Fibroblast of lung (primary cell): ENCODE measurements around the gene ARFGEF2. TPM values are rescaled to one million over a fixed set of nuclear protein-coding genes. Genes with fewer than 3 reads are reported as not detected.

ENCODE experiments used
- DNase-seq, 2 donors: peaks; one replicate each; pipeline versions ENCODE4 v3.0.0 to v3.0.0-alpha.2; 2010; ENCODE audit warnings: low read depth in 2 of 2
- H2AFZ ChIP-seq: 2 replicates; pipeline ENCODE4 v1.5.1; 2012; ENCODE audit warnings: low read length, control low read depth, inconsistent platforms
- H3K27ac ChIP-seq: 2 replicates; pipeline ENCODE4 v1.5.1; 2011; ENCODE audit warnings: low read length, control low read depth; ENCODE audit not compliant: insufficient read depth
- H3K27me3 ChIP-seq: 2 replicates; pipeline ENCODE4 v1.5.1; 2011; ENCODE audit warnings: mild to moderate bottlenecking, low read length; ENCODE audit not compliant: control insufficient read depth, insufficient read depth
- H3K36me3 ChIP-seq: 2 replicates; pipeline ENCODE4 v1.5.1; 2011; ENCODE audit warnings: low read length; ENCODE audit not compliant: control insufficient read depth, insufficient read depth
- H3K4me1 ChIP-seq: 2 replicates; pipeline ENCODE4 v1.5.1; 2011; ENCODE audit warnings: low read length; ENCODE audit not compliant: control insufficient read depth, insufficient read depth; ENCODE audit errors: extremely low read depth
- H3K4me2 ChIP-seq: 2 replicates; pipeline ENCODE4 v1.5.1; 2011; ENCODE audit warnings: low read length, control low read depth; ENCODE audit not compliant: insufficient read depth; ENCODE audit errors: extremely low read depth
- H3K4me3 ChIP-seq, 4 experiments: fragments of 200-600 bp in 1 of 4; sonication (generic) in 1 of 4; replicated peaks in 1 of 4; 2 replicates each; pipeline ENCODE4 v1.5.1; 2011 to 2016; ENCODE audit warnings: low read length in 4 of 4, low read depth in 3 of 4, mild to moderate bottlenecking in 3 of 4, control low read depth in 2 of 4, inconsistent platforms in 1 of 4, mixed read lengths in 1 of 4; ENCODE audit not compliant: insufficient read depth in 1 of 4; ENCODE audit errors: control extremely low read depth in 1 of 4
- H3K79me2 ChIP-seq: 2 replicates; pipeline ENCODE4 v1.5.1; 2012; ENCODE audit warnings: mild to moderate bottlenecking, low read length, inconsistent platforms; ENCODE audit not compliant: control insufficient read depth, insufficient read depth
- H3K9ac ChIP-seq: 2 replicates; pipeline ENCODE4 v1.5.1; 2011; ENCODE audit warnings: mild to moderate bottlenecking, low read length, control low read depth; ENCODE audit not compliant: insufficient read depth
- H3K9me3 ChIP-seq: 2 replicates; pipeline ENCODE4 v1.5.1; 2012; ENCODE audit warnings: low read depth, low read length; ENCODE audit not compliant: control insufficient read depth, insufficient read depth
- H4K20me1 ChIP-seq: 2 replicates; pipeline ENCODE4 v1.5.1; 2011; ENCODE audit warnings: low read length; ENCODE audit not compliant: control insufficient read depth, insufficient read depth; ENCODE audit errors: extremely low read depth
- CTCF ChIP-seq, 2 donors: IDR thresholded peaks in 1 of 2; conservative IDR thresholded peaks in 1 of 2; 1 replicate in 1 of 2; 2 replicates in 1 of 2; pipeline ENCODE4 v1.5.1; 2011 to 2012; ENCODE audit warnings: low read length in 2 of 2, control low read depth in 1 of 2, inconsistent platforms in 1 of 2, low read depth in 1 of 2, mild to moderate bottlenecking in 1 of 2
- EZH2 ChIP-seq: IDR thresholded peaks from 2 replicates; pipeline ENCODE4 v1.5.1; 2012; ENCODE audit warnings: low read length, control low read depth, mild to moderate bottlenecking; ENCODE audit errors: missing control alignments
- polyA plus RNA-seq, 2 donors: library from polyadenylated mRNA; depleted of rRNA in 1 of 2; stranded (reverse) in 1 of 2; unstranded in 1 of 2; fragments of >200 nt; gene quantifications; 2 replicates each; pipeline ENCODE4 v1.2.1, GENCODE V29; 2011 to 2012; ENCODE audit warnings: missing spikeins in 1 of 2
- total RNA-seq: library from RNA; depleted of rRNA; stranded (reverse); fragments of >200 nt; gene quantifications from 2 replicates; pipeline ENCODE4 v1.2.1, GENCODE V29; 2014

ARFGEF2 gene
- total and polyA plus RNA-seq, 2 donors (not counting 1 experiment from before 2014, with no cell fraction given): 17.3 to 42.8 TPM

- no peaks in the 10 kb centered on the region for H4K20me1 ChIP-seq
- H3K27me3 ChIP-seq: no peaks in the 10 kb centered on the region
- H3K4me1 ChIP-seq: no peaks in the 10 kb centered on the region
- no peak overlapping the region for H3K4me2 ChIP-seq
- no peak overlapping the region for H3K27ac ChIP-seq
- H3K79me2 ChIP-seq: peaks cover 79% of the 10 kb centered on the region
- peak; percentile 9 to 78 for DNase-seq
- peaks cover 1% of the 10 kb centered on the region for H3K36me3 ChIP-seq
- H3K9ac ChIP-seq: no peak overlapping the region
- no peaks in the 10 kb centered on the region for H3K9me3 ChIP-seq
- no peak overlapping the region for H3K4me3 ChIP-seq
- TF ChIP-seq CTCF (conservative IDR thresholded peaks at IDR 0.05 in 1 of 2, IDR thresholded peaks at IDR 0.05 in 1 of 2; ENCODE audit: low read depth in 1 of 2, low read length in 2 of 2) (no peak), EZH2 (no peak)
- no peak overlapping the region for H2AFZ ChIP-seq
Observed at GRCh38 chr20:48928832-48929725, 7.6 kb downstream of the ARFGEF2 start.

GRCh38 chr20:48930035-48930434 lies 8.5 kb downstream of the ARFGEF2 start:
- Histone ChIP-seq H2AFZ (no peak overlapping the region), H3K27me3 (no peaks in the 10 kb centered on the region), H4K20me1 (no peaks in the 10 kb centered on the region), H3K4me3 (no peak overlapping the region), H3K79me2 (peaks cover 73% of the 10 kb centered on the region), H3K36me3 (peaks cover 1% of the 10 kb centered on the region), H3K4me1 (no peaks in the 10 kb centered on the region), H3K9ac (no peak overlapping the region), H3K27ac (no peak overlapping the region), H3K9me3 (no peaks in the 10 kb centered on the region), H3K4me2 (no peak overlapping the region)
- no peak for DNase-seq
- TF ChIP-seq CTCF (conservative IDR thresholded peaks at IDR 0.05 in 1 of 2, IDR thresholded peaks at IDR 0.05 in 1 of 2; ENCODE audit: low read depth in 1 of 2, low read length in 2 of 2) (no peak), EZH2 (no peak)

- no peak overlapping the region for H3K4me2 ChIP-seq
Observed at GRCh38 chr20:48930878-48931277, 9.4 kb downstream of the ARFGEF2 start.

More at GRCh38 chr20:48930878-48931277, 9.4 kb downstream of the ARFGEF2 start:
- no peak overlapping the region for H3K9ac ChIP-seq
- no peak overlapping the region for H3K27ac ChIP-seq
- no peaks in the 10 kb centered on the region for H4K20me1 ChIP-seq
- H2AFZ ChIP-seq: no peak overlapping the region
- H3K36me3 ChIP-seq: peaks cover 1% of the 10 kb centered on the region
- H3K4me1 ChIP-seq: no peaks in the 10 kb centered on the region
- H3K27me3 ChIP-seq: no peaks in the 10 kb centered on the region
- no peak for DNase-seq
- TF ChIP-seq EZH2: no peak
- no peak for TF ChIP-seq CTCF (conservative IDR thresholded peaks at IDR 0.05 in 1 of 2, IDR thresholded peaks at IDR 0.05 in 1 of 2; ENCODE audit: low read depth in 1 of 2, low read length in 2 of 2)
- peaks cover 66% of the 10 kb centered on the region for H3K79me2 ChIP-seq
- H3K9me3 ChIP-seq: no peaks in the 10 kb centered on the region
- no peak overlapping the region for H3K4me3 ChIP-seq
